HG03175 (cell line): ENCODE results near the gene GPBP1.
A peak's percentile ranks its signal among the peaks of the same experiment; 100 is the strongest.
"Not testable (repeated sequence)": the region's sequence is repeated elsewhere in the genome, so short reads cannot be mapped to it uniquely, and the experiment has no call there.

Source experiments
- ATAC-seq: cut with Tn5 transposase; IDR thresholded peaks from one replicate; pipeline ENCODE4 v1.9.1; 2021; ENCODE audit warnings: mild to moderate bottlenecking, moderate library complexity; ENCODE audit not compliant: unreplicated experiment

The GPBP1 gene

GRCh38 chr5:57259704-57260103, 85.8 kb downstream of the GPBP1 start:
- ATAC-seq = no peak

DNA sequence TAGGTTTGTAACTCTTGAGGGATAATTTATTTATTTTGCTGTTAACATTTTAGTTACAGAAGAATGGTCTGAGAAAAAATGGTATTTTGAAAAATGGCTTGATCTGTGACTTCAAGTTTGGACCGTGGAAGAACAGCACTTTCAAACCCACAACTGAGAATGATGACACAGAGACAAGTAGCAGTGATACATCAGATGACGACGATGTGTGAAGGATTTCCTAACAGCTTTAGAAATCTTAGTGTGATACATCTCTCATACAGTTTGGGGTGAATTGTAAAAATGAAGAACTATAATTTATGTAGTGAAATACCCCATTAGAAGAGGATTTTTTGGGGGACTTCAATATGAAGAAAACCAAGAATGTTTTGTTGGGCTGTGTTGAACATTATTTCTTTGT, 88.7 kb downstream of the GPBP1 start:
- no peak for ATAC-seq

GRCh38 chr5:57267805-57268204, 93.9 kb downstream of the GPBP1 start:
- ATAC-seq = no peak

GRCh38 chr5:57276353-57276752, 102.5 kb downstream of the GPBP1 start:
- ATAC-seq = no peak

- ATAC-seq = no peak
Measured at GRCh38 chr5:57277085-57277484, 103.2 kb downstream of the GPBP1 start.

DNA sequence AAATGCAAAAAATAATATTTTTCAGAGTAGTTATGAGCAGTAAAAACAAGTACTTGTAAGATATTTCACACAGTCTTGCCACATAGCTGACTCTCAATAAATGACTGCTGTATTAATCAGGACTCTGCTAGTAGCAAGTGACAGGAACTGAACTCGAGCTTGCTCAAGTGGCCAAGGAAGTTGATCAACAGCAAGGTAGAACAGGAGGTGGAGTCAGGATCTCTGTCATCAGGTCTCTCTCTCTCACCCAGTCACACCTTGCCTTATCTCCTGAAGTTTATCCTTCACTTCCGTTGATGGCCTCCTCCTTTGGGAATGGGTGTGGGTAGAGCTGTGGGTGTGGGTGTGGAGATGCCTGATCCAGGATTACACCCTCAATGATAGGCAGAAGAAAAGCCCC, 107.0 kb downstream of the GPBP1 start:
- ATAC-seq = no peak

GRCh38 chr5:57285084-57285483, 111.2 kb downstream of the GPBP1 start:
- not testable (repeated sequence) for ATAC-seq

GRCh38 chr5:57291894-57292293, 118.0 kb downstream of the GPBP1 start:
- ATAC-seq = no peak

DNA sequence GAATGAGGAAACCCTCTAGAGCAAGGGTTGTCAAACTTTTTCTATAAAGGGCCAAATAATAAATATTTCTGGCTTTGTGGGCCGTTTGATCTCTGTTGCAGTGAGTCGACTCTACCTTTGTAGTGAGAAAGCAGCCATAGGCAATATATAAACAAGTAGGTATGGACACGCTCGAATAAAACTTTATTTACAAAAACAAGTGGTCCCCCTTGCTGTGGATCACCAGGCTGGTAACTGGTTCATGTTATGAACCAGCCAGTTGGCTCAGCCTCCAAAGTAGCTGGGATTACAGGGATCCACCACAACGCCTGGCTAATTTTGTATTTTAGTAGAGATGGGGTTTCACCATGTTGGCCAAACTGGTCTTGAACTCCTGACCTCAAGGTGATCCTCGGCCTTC, 118.5 kb downstream of the GPBP1 start:
- ATAC-seq = no peak

DNA sequence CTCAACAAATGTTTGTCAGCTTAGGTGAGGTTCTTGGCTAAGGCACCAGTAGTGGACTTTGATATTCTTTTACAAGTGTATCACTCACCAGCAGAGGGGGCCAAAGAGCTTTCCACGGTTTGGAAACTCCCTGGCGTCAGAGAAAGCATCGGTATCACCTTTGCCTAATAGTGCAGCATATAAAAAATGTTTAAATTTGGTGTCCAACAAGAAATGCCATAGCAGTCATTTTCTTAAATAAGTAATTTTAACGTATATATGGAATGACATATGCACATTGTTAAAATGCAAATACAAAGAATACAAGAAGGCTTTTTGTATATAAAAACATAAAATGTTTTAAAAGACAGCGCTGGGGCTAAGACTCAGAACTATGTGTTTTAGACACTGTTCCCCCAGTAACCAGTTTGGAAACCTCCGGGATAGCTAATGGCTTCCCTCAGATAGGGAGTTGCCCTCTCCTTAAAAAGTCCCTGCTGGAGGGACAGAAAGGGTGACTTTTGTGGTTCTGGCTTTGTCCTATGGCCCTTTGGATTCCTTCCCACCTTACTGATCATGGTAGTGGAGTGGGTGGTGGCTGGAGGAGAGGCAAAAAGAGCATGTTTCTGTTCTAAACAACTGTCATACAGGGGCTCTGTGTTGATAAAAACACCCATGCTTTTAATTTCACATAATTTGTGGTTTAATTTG, 124.6 kb downstream of the GPBP1 start:
- peak; percentile 67 for ATAC-seq

- ATAC-seq = no peak
Measured at GRCh38 chr5:57298985-57299491, 125.2 kb downstream of the GPBP1 start.

GRCh38 chr5:57299986-57300385, 126.1 kb downstream of the GPBP1 start:
- ATAC-seq = no peak

DNA sequence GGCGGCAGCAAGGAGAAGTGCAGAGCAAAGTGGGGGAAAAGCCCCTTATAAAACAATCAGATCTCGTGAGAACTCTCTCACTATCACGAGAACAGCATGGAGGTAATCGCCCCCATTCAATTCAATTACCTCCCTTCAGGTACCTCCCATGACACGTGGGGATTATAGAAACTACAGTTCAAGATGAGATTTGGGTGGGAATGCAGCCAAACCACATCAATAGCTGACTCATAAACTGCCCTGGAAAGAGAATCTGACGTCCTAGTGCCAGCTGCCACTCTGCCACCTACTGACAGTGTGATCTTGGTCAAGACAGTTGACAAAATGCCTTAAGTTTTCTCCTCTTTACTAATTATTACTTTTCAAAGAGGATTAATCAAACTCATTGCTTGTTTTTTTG, 128.3 kb downstream of the GPBP1 start:
- ATAC-seq = peak; percentile 57

GRCh38 chr5:57302643-57303042, 128.8 kb downstream of the GPBP1 start:
- no peak for ATAC-seq

GRCh38 chr5:57303985-57304384, 130.1 kb downstream of the GPBP1 start:
- ATAC-seq = no peak

DNA sequence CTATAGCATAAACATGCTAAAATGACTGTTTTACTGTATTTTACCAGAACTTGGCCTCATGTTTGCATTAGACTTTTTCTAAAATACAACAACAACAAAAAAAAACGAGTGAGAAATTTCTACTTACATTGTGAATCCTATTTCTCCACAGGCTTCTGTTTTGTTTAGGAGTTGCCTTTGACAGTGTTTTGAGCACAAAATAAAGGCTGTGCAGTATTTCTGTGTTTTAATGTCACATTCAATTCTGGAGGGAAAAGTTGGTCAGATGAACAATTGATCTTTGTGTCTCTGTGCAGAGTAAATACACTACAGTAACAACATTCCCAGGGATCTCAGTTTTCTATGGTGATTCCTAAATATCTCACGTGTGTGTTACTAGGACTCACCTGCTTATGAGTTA, 131.1 kb downstream of the GPBP1 start:
- ATAC-seq = no peak

GRCh38 chr5:57306359-57306758, 132.5 kb downstream of the GPBP1 start:
- no peak for ATAC-seq

DNA sequence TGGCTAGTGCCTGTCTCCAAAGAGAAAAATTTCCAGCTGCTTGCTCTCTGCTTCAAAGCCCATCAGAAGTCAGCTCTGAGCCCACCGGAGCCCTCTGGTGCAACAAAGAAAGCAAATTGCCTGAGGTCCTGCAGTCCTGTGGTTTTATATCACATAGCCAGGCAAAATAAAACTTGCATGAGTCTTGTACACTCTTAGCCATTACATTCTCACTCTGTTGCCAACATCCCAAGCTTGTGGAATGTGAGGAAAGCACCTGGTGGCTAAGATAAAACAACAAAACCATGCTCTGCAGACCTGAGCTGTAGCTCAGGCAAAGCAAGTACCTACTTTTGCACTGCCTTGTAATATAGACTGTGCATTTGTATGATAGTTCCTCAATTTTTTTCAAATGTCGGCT, 133.7 kb downstream of the GPBP1 start:
- no peak for ATAC-seq

DNA sequence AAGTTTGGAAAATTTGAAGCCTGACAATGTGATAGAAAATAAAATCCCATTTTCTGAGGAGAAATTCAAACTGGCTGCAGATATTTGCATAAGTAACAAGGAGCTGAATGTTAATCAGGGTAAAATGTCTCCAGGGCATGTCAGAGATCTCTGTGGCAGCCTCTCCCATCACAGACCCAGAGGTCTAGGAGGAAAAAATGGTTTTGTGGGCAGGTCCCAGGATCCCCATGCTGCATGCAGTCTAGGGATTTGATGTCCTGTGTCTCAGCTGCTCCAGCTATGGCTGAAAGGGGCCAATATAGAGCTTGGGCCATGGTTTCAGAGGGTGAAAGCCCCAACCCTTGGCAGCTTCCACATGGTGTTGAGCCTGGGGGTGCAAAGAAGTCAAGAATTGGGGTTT, 135.2 kb downstream of the GPBP1 start:
- ATAC-seq = not testable (repeated sequence)

DNA sequence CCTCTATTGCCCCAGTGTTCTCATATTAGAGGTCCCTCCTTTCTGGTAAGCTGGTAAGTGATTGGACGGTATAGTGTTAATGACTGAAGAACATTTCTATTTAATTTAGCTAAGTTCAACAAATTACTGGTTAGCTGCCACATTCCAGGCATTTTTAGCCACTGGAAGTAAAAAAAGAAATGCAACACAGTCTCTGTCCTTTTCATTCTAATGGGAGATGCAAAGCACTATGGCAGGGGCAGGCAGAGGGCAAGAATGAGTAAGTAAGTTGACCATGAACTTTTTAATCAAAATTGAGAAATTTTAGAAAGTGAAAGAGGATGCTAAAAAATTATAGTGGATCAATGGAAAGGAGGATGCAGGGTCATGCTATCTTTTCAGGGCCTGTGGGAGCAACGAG, 137.4 kb downstream of the GPBP1 start:
- ATAC-seq = no peak

DNA sequence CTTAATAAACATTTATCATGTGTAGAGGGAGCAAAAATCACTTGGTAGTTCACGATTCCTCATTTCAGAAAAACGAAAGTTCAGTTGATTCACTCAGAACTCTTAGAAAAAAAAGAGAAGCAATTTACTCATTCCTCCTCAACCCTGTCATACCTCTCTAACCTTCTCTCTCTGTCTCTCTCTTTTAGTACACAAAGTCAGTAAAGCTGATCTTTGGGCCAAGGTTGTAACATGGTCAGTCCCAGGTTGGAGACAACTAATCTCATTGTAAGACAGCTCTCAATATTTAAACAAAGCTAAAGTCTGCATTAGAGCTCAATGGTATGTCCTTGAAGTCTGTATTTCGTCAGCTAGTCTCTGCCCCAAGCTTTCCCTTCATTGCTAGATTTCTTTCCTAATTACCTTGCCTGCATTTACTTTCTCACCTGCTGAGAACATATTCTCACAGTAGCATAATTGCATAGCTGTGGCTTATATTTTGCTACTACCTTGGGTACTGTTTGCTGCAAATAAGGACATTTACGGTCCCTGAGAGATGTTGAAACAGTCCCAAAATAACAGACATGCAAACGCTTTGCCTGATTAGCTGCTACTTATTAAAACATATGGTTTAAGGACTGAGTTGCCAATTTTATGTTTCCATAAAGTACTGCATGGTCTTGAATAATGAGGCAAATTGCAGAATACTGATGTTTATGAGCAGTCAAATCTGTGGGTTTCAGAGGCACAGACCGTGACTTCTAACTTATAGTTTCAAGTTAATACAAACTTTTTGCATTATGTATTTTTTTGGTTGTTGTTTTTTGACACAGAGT, 138.3 kb downstream of the GPBP1 start:
- ATAC-seq = no peak

DNA sequence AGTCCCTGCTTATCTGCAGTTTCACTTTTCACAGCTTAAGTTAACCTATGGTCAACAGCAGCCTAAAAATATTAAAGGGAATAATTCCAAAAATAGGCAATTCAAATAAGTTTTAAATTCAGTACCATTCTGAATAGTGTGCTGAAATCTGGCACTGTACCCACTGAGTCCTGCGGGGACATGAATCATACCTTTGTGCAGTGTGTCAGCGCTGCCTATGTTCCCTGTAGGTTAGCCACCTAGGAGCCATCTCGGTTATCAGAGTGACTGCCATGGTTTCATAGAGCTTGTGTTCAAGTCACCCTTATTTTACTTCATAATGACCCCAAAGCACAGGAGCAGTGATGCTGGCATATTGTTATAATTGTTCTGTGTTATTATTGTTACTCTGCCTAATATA, 139.9 kb downstream of the GPBP1 start:
- no peak for ATAC-seq
